Uterus (tissue), 4 donors: ENCODE measurements around the gene MRPL48. TPM values are rescaled to one million over a fixed set of nuclear protein-coding genes. Genes with fewer than 3 reads are reported as not detected.

Experiments
- DNase-seq, 2 donors: peaks; one replicate each; pipeline ENCODE4 v3.0.0-alpha.2; 2019 to 2020
- H3K27ac ChIP-seq, 2 donors: fragments of 200-600 bp; sonication (generic); 1 replicate in 1 of 2; 2 replicates in 1 of 2; pipeline ENCODE4 v1.5.1; 2016 to 2018
- H3K27me3 ChIP-seq, 2 donors: fragments of 200-600 bp; sonication (generic); one replicate each; pipeline ENCODE4 v1.5.1; 2018 to 2019; ENCODE audit warnings: control low read depth in 1 of 2
- H3K36me3 ChIP-seq, 2 donors: fragments of 200-600 bp; sonication (generic); one replicate each; pipeline ENCODE4 v1.5.1; 2019; ENCODE audit warnings: control low read depth in 1 of 2
- H3K4me1 ChIP-seq, 2 donors: fragments of 200-600 bp; sonication (generic); one replicate each; pipeline ENCODE4 v1.5.1; 2018 to 2019; ENCODE audit warnings: control low read depth in 1 of 2
- H3K4me3 ChIP-seq, 2 donors: fragments of 200-600 bp; sonication (generic); 1 replicate in 1 of 2; 2 replicates in 1 of 2; pipeline ENCODE4 v1.5.1; 2018 to 2019; ENCODE audit warnings: mild to moderate bottlenecking in 1 of 2
- H3K9me3 ChIP-seq, 2 donors: fragments of 200-600 bp; sonication (generic); one replicate each; pipeline ENCODE4 v1.5.1; 2019; ENCODE audit warnings: control low read depth in 1 of 2
- CTCF ChIP-seq, 4 experiments: fragments of 200-600 bp in 2 of 4; fragments of 450-650 bp in 2 of 4; sonication (generic) in 2 of 4; IDR thresholded peaks; one replicate each; pipeline ENCODE4 v1.5.1; 2016 to 2019; ENCODE audit warnings: antibody characterized with exemption in 4 of 4, mild to moderate bottlenecking in 2 of 4, moderate library complexity in 1 of 4
- POLR2A ChIP-seq, 2 donors: fragments of 450-650 bp; IDR thresholded peaks; one replicate each; pipeline ENCODE4 v1.6.1; 2016; ENCODE audit warnings: antibody characterized with exemption in 2 of 2, mild to moderate bottlenecking in 1 of 2, moderate library complexity in 1 of 2
- intact Hi-C: fragments of 100-400 bp; cut with DNase I; formaldehyde crosslinking; loops from one replicate; pipeline ENCODE4 v1.15.1; 2023; ENCODE audit warnings: low total_unique reads
- total RNA-seq, 4 donors: library from RNA; depleted of rRNA in 3 of 4; stranded (reverse); fragments of >200 nt in 3 of 4; gene quantifications; one replicate each; pipeline versions ENCODE4 v1.1.0 to v1.2.4, GENCODE V29; 2014 to 2023
- donor health status: DM: yes; HTN: yes; CAD: no.

The MRPL48 gene
- total RNA-seq, 4 donors from 2014 or later = 5.6 to 29.6 (median 11.9) TPM

DNA sequence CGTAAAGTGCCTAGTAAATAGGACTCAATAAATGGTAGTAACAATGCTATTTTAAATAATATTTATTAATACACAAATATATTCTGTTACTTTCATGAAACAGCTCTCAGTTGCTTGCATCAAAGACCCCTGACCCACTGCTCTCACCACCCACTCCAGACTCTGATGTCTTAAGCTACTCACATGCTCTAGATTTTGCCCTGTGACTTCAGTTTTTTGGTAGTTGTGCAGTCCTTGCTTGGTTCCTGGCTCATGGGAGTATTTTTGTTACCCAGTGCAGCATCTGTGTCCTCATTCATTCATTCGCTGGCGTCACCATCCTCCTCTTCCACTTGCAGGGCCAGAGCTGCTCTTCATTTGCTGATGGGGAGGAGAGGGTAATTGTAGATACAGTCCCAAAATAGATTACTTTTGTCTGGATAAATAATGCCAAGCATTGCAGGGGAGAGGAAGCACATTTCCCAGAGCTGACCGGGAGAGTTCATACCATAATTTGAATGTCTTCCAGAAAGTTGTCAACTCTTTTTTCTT, 12.7 kb downstream of the MRPL48 start:
- Histone ChIP-seq H3K4me3 (no peak overlapping the region), H3K4me1 (no peaks in the 10 kb centered on the region), H3K27me3 (no peaks in the 10 kb centered on the region), H3K9me3 (no peaks in the 10 kb centered on the region), H3K36me3 (no peaks in the 10 kb centered on the region), H3K27ac (no peak overlapping the region)
- intact Hi-C loops = no loop called here
- no peak for DNase-seq
- TF ChIP-seq POLR2A (IDR thresholded peaks at IDR 0.05) (no peak), CTCF (IDR thresholded peaks at IDR 0.05) (no peak)

- no peak for DNase-seq
- intact Hi-C loops = no loop called here
These were observed 13.5 kb downstream of the MRPL48 start for GRCh38 chr11:73801136-73801535.

DNA sequence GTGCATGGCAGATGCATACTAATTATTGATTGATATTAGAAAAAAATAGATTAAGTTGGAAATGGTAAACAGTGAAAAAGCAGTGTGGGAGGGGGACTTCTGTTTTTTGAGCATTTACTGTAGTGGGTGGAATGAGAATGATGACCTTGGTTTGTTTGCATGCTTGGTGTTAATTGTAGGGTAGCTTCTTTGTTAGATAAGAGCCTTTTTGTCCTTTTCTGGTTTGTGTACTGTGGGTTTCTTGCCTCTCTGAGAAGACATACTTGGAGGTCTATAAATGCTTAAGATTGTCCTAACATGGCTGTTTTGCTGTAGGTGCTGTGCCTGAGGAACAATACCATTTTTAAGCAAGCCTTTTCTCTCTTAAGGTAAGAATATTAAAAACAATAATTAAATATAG, 17.0 kb downstream of the MRPL48 start:
- no peaks in the 10 kb centered on the region for H3K36me3 ChIP-seq
- H3K27me3 ChIP-seq = no peaks in the 10 kb centered on the region
- H3K9me3 ChIP-seq = no peaks in the 10 kb centered on the region
- H3K4me3 ChIP-seq = no peak overlapping the region
- no peak for DNase-seq
- TF ChIP-seq CTCF (IDR thresholded peaks at IDR 0.05) (no peak), POLR2A (IDR thresholded peaks at IDR 0.05) (no peak)
- no peak overlapping the region for H3K27ac ChIP-seq
- intact Hi-C loops = no loop called here
- H3K4me1 ChIP-seq = no peaks in the 10 kb centered on the region

More at GRCh38 chr11:73801136-73801535, 13.5 kb downstream of the MRPL48 start:
- H3K4me3 ChIP-seq = no peak overlapping the region
- no peaks in the 10 kb centered on the region for H3K4me1 ChIP-seq
- H3K36me3 ChIP-seq = no peaks in the 10 kb centered on the region
- no peaks in the 10 kb centered on the region for H3K9me3 ChIP-seq
- no peaks in the 10 kb centered on the region for H3K27me3 ChIP-seq
- H3K27ac ChIP-seq = no peak overlapping the region
- no peak for TF ChIP-seq POLR2A (IDR thresholded peaks at IDR 0.05)
- TF ChIP-seq CTCF (IDR thresholded peaks at IDR 0.05) = no peak

GRCh38 chr11:73808052-73808451, 20.4 kb downstream of the MRPL48 start:
- intact Hi-C loops = no loop called here
- no peak for TF ChIP-seq CTCF (IDR thresholded peaks at IDR 0.05)
- TF ChIP-seq POLR2A (IDR thresholded peaks at IDR 0.05) = no peak

GRCh38 chr11:73810637-73811036, 23.0 kb downstream of the MRPL48 start:
- H3K36me3 ChIP-seq = no peaks in the 10 kb centered on the region
- H3K4me1 ChIP-seq = no peaks in the 10 kb centered on the region
- TF ChIP-seq CTCF (IDR thresholded peaks at IDR 0.05) (no peak), POLR2A (IDR thresholded peaks at IDR 0.05) (no peak)
- H3K27me3 ChIP-seq = no peaks in the 10 kb centered on the region
- no peak overlapping the region for H3K27ac ChIP-seq
- H3K4me3 ChIP-seq = no peak overlapping the region
- H3K9me3 ChIP-seq = no peaks in the 10 kb centered on the region
- intact Hi-C loops = no loop called here
- DNase-seq = no peak

More at GRCh38 chr11:73808052-73808451, 20.4 kb downstream of the MRPL48 start:
- no peak for DNase-seq
- H3K27me3 ChIP-seq = no peaks in the 10 kb centered on the region
- H3K27ac ChIP-seq = no peak overlapping the region
- H3K4me1 ChIP-seq = no peaks in the 10 kb centered on the region
- H3K9me3 ChIP-seq = no peaks in the 10 kb centered on the region
- no peaks in the 10 kb centered on the region for H3K36me3 ChIP-seq
- H3K4me3 ChIP-seq = no peak overlapping the region
